ENCODE data around the gene ANO7.

DNA sequence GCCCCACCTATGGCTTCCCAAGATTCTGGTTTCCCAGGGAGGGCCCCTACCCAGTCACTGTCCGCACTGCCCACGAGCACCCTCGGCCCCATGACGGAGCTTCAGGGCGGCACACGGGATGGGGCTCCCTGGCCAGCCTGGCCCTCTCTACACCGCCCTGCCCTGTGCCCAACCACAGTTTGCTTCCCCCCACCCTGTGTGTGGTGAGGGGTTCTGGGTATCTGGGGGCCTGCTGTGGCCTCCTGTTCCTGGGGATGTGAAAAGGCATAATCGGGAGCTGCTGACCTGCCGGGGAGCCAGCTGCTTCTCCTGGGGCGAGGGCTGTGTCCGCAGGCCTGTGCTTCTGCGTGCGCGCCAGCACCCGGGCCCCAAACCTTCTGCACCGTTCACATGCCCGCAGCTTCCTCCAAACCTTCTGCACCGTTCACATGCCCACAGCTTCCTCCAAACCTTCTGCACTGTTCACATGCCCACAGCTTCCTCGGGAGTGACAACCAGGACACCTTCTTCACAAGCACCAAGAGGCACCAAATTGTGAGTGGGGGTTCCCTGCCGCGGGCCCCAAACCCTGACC is 12.4 kb downstream of the ANO7 start:
- no peak for TF ChIP-seq CTCF (IDR thresholded peaks at IDR 0.05)
- TF ChIP-seq EZH2 (IDR thresholded peaks at IDR 0.05; ENCODE audit: borderline replicate concordance, insufficient read depth, low read depth, low read length, poor library complexity, severe bottlenecking): no peak

All from B cell (primary cell).